Stimulated activated CD4-positive, alpha-beta T cell treated with anti-CD3 and anti-CD28 coated beads, Interleukin-1b, Interleukin-23, amount 100 ng/mL, for 4 hours (primary cell): Measurements from ENCODE around the gene WWOX.

Source experiments
- DNase-seq, 2 donors: peaks; one replicate each; pipeline ENCODE4 v3.0.0-alpha.2; 2020; ENCODE audit warnings: low read depth in 2 of 2

Gene WWOX

GRCh38 chr16:78609402-78610274, 510.2 kb downstream of the WWOX start:
- DNase-seq: no peak

GRCh38 chr16:78611318-78611717, 511.9 kb downstream of the WWOX start:
- DNase-seq: no peak

- DNase-seq: no peak
These were observed 520.4 kb downstream of the WWOX start for GRCh38 chr16:78619811-78620210.

- DNase-seq: no peak
These were observed 520.8 kb downstream of the WWOX start for GRCh38 chr16:78620291-78620690.

GRCh38 chr16:78623796-78624195, 524.3 kb downstream of the WWOX start:
- no peak for DNase-seq

GRCh38 chr16:78624366-78624765, 524.9 kb downstream of the WWOX start:
- no peak for DNase-seq

GRCh38 chr16:78628461-78629045, 529.1 kb downstream of the WWOX start:
- no peak for DNase-seq

GRCh38 chr16:78629173-78629572, 529.7 kb downstream of the WWOX start:
- DNase-seq: no peak

- DNase-seq: no peak
These were observed 530.6 kb downstream of the WWOX start for GRCh38 chr16:78630102-78630501.

- no peak for DNase-seq
These were observed 534.1 kb downstream of the WWOX start for GRCh38 chr16:78633551-78633950.

- no peak for DNase-seq
These were observed 536.4 kb downstream of the WWOX start for GRCh38 chr16:78635807-78636206.

- DNase-seq: no peak
These were observed 538.9 kb downstream of the WWOX start for GRCh38 chr16:78638371-78638770.

GRCh38 chr16:78639775-78640174, 540.3 kb downstream of the WWOX start:
- no peak for DNase-seq

- DNase-seq: no peak
These were observed 541.4 kb downstream of the WWOX start for GRCh38 chr16:78640886-78641285.

- no peak for DNase-seq
These were observed 542.0 kb downstream of the WWOX start for GRCh38 chr16:78641433-78641832.

- no peak for DNase-seq
These were observed 543.3 kb downstream of the WWOX start for GRCh38 chr16:78642621-78643285.

GRCh38 chr16:78645657-78646056, 546.2 kb downstream of the WWOX start:
- DNase-seq: no peak

GRCh38 chr16:78647019-78647418, 547.6 kb downstream of the WWOX start:
- DNase-seq: no peak

- no peak for DNase-seq
These were observed 548.0 kb downstream of the WWOX start for GRCh38 chr16:78647491-78647890.

GRCh38 chr16:78648517-78648916, 549.1 kb downstream of the WWOX start:
- no peak for DNase-seq

GRCh38 chr16:78650339-78651074, 551.1 kb downstream of the WWOX start:
- no peak for DNase-seq

- no peak for DNase-seq
These were observed 555.5 kb downstream of the WWOX start for GRCh38 chr16:78654929-78655328.
